Measurements from ENCODE around the gene ZBTB4. TPM values are rescaled to one million over a fixed set of nuclear protein-coding genes. Genes with fewer than 3 reads are reported as not detected.

Gene ZBTB4
- total RNA-seq, 6 donors from 2014 or later: 54.4 to 90.1 (median 74.2) TPM

DNA sequence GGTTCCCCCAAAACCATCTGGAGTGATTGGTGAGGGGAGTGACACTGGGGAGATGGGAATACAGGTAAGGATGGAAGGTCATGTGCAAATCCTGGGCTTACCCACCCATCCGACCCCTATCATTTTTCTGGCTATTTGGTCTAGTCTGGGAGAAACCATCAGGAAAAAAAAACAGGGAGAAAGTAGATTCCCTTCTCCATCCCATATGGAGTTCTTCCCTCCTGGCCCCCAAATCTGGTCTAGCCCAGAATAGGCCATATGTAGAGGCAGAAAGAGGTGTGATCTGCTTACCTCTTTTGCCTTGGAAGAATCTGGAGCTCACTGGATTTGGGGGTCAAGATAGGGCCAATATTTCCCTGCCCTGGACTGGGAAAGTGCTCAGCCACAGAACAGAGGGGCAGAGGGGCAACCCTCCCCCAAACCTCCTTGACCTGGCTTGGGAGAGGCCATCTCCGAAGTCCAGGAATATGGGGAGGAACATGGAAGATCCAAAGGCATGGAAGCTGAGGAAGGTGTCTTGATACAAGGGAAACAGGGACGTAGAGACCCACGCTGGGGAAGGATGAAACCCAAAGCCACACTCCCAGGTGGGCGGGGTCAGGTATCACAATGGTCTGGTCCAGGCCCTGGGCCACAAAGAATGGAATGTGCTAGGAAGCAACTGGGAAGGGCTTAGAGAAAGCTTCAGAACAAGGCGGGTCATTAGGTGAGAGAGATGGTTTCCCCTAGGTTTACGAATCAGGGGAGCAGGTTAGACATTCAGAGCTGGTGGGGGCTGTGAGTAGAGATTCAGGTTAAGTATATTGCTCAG, 18.4 kb downstream of the ZBTB4 start:
- 93 to 96% methylated on average over 7 of the region's 7 CpGs for WGBS, 2 donors
- Histone ChIP-seq H3K27me3 (no peaks in the 10 kb centered on the region), H3K4me3 (no peak overlapping the region), H3K4me1 (peaks cover 9 to 14% (median 13%) of the 10 kb centered on the region in 4 donors), H3K36me3 (peaks cover 4 to 32% (median 27%) of the 10 kb centered on the region in 4 donors), H3K27ac (peak overlapping the region in 1 of 4 donors; percentile 0), H3K9me3 (no peaks in the 10 kb centered on the region)
- ATAC-seq (ENCODE audit: low FRiP score in 2 of 2) (no peak), DNase-seq (no peak)
- TF ChIP-seq POLR2A (IDR thresholded peaks at IDR 0.05) (no peak), EP300 (IDR thresholded peaks at IDR 0.05) (no peak), POLR2AphosphoS5 (IDR thresholded peaks at IDR 0.05) (no peak)
- TF ChIP-seq, protein P1, sequence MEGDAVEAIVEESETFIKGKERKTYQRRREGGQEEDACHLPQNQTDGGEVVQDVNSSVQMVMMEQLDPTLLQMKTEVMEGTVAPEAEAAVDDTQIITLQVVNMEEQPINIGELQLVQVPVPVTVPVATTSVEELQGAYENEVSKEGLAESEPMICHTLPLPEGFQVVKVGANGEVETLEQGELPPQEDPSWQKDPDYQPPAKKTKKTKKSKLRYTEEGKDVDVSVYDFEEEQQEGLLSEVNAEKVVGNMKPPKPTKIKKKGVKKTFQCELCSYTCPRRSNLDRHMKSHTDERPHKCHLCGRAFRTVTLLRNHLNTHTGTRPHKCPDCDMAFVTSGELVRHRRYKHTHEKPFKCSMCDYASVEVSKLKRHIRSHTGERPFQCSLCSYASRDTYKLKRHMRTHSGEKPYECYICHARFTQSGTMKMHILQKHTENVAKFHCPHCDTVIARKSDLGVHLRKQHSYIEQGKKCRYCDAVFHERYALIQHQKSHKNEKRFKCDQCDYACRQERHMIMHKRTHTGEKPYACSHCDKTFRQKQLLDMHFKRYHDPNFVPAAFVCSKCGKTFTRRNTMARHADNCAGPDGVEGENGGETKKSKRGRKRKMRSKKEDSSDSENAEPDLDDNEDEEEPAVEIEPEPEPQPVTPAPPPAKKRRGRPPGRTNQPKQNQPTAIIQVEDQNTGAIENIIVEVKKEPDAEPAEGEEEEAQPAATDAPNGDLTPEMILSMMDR (IDR thresholded peaks at IDR 0.05): no peak

DNA sequence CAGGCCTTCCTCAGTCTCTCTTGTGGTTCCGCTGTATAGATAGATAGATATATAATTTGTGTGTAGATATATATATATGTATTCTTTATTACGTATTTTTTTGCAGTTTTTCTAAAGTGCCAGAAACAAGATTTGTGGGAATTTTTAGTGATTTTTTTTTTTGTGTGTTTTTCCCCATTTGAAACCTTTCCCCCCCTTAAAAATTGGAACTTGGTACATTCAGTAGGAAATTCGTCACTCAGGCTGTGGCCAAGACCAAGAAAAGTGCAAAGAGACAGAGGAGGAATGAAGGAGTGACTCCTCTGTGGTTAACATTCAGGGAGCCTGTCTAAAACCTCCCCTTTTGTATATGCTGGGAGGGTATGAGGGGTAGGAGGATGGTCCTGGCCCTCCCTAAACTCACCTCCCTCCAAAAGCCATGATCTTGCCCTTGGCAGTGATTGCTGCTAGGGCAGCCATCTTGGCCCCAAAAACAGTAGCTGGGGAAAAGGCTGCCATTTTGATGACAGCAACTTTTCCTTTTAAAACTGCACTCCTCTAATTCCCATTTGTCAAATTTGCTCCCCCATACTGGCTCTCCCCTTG, 19.4 kb downstream of the ZBTB4 start:
- Histone ChIP-seq H3K9me3 (no peaks in the 10 kb centered on the region), H3K36me3 (peaks cover 4 to 26% (median 22%) of the 10 kb centered on the region in 4 donors), H3K4me3 (no peak overlapping the region), H3K4me1 (peaks cover 6 to 11% (median 9%) of the 10 kb centered on the region in 4 donors), H3K27me3 (no peaks in the 10 kb centered on the region), H3K27ac (no peak overlapping the region)
- TF ChIP-seq, protein P1 (IDR thresholded peaks at IDR 0.05): no peak
- TF ChIP-seq POLR2A (IDR thresholded peaks at IDR 0.05): no peak
- no peak for TF ChIP-seq EP300 (IDR thresholded peaks at IDR 0.05)
- no peak for TF ChIP-seq POLR2AphosphoS5 (IDR thresholded peaks at IDR 0.05)
- ATAC-seq (ENCODE audit: low FRiP score in 2 of 2) (no peak), DNase-seq (no peak)
- WGBS, 2 donors: 77 to 89% methylated on average over 3 of the region's 3 CpGs

DNA sequence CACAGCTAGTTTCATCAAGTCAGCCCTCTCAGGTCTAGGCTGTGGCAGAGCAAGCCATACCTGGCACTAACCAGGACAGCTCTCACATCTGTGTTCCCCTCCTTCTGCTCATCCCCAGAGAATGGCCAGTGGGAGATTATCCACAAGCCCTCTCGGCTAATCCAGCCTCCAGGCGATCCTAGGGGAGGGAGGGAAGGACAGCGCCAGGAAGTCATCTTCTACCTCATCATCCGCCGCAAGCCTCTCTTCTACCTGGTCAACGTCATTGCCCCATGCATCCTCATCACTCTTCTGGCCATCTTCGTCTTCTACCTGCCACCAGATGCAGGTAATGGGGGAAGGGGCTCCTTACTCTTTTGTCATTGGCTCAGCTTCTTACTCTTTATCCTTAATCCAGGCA, 31.0 kb downstream of the ZBTB4 start:
- no peak for DNase-seq
- WGBS, 2 donors: 92 to 95% methylated on average over 7 of the region's 7 CpGs
- Histone ChIP-seq H3K9me3 (no peaks in the 10 kb centered on the region), H3K4me3 (no peak overlapping the region), H3K4me1 (peaks cover 17 to 23% (median 19%) of the 10 kb centered on the region in 4 donors), H3K27me3 (peaks cover 0 to 15% (median 5%) of the 10 kb centered on the region in 4 donors), H3K36me3 (no peaks in the 10 kb centered on the region), H3K27ac (no peak overlapping the region)
- no peak for ATAC-seq (ENCODE audit: low FRiP score in 2 of 2)
- no peak for TF ChIP-seq POLR2A (IDR thresholded peaks at IDR 0.05)
- no peak for TF ChIP-seq POLR2AphosphoS5 (IDR thresholded peaks at IDR 0.05)
- TF ChIP-seq, protein P1 (IDR thresholded peaks at IDR 0.05): no peak
- TF ChIP-seq EP300 (IDR thresholded peaks at IDR 0.05): no peak

DNA sequence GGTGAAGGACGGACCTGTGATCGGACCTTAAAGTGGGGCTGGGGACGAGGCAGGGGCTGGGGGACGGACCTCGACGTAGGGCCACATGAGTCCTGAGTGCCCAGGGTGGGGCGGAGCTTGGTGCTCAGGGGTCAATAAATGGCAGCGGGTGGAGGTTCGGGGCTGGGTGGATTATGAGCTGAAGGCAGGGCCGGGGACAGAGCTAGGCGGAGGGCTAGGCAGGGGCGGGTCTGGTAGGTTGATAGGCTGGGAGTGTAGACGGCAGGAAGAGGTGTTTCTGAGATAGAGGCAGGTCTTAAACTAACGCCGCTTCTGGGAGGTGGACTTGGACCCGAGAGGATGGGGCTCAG, 33.8 kb downstream of the ZBTB4 start:
- no peak for TF ChIP-seq POLR2AphosphoS5 (IDR thresholded peaks at IDR 0.05)
- TF ChIP-seq, protein P1 (IDR thresholded peaks at IDR 0.05): no peak
- TF ChIP-seq EP300 (IDR thresholded peaks at IDR 0.05): no peak
- TF ChIP-seq POLR2A (IDR thresholded peaks at IDR 0.05): no peak
- 7% methylated on average over 16 of the region's 16 CpGs for WGBS, 2 donors
- peak overlapping the region in 3 of 4 donors; percentile 37 to 51 (median 50) for H3K4me3 ChIP-seq
- peak; percentile 47 to 48 for ATAC-seq (ENCODE audit: low FRiP score in 2 of 2)
- no peak for DNase-seq
- H3K4me1 ChIP-seq: peaks cover 19 to 28% (median 22%) of the 10 kb centered on the region in 4 donors
- H3K36me3 ChIP-seq: no peaks in the 10 kb centered on the region
- no peak overlapping the region for H3K27ac ChIP-seq
- peaks cover 0 to 18% (median 8%) of the 10 kb centered on the region in 4 donors for H3K27me3 ChIP-seq
- no peaks in the 10 kb centered on the region for H3K9me3 ChIP-seq
